Keratinocyte (primary cell): Measurements from ENCODE around the gene KCTD1. TPM values are rescaled to one million over a fixed set of nuclear protein-coding genes. Genes with fewer than 3 reads are reported as not detected.

Experiments used
- DNase-seq: peaks from one replicate; pipeline ENCODE4 v3.0.0-alpha.2; 2011; ENCODE audit warnings: low read depth, missing footprints, low spot score
- FAIRE-seq: peaks from 2 replicates; lab custom pipeline; 2011; peaks lifted over from hg19 to GRCh38; lab: Jason Lieb, UNC
- H2AFZ ChIP-seq: 2 replicates; pipeline ENCODE4 v1.6.0; 2012; ENCODE audit warnings: low read length, control low read depth, inconsistent platforms; ENCODE audit not compliant: control insufficient read depth
- H3K27ac ChIP-seq: 2 replicates; pipeline ENCODE4 v1.5.1; 2011; ENCODE audit warnings: low read length; ENCODE audit not compliant: control insufficient read depth, insufficient read depth
- H3K27me3 ChIP-seq: 3 replicates; pipeline ENCODE4 v1.6.0; 2011; ENCODE audit warnings: low read length; ENCODE audit not compliant: control insufficient read depth, insufficient read depth; ENCODE audit errors: extremely low read depth
- H3K36me3 ChIP-seq, 2 experiments: 2 replicates in 1 of 2; 3 replicates in 1 of 2; pipeline ENCODE4 v1.5.1; 2011; ENCODE audit warnings: low read length in 2 of 2, mild to moderate bottlenecking in 1 of 2; ENCODE audit not compliant: control insufficient read depth in 2 of 2, insufficient read depth in 2 of 2; ENCODE audit errors: extremely low read depth in 1 of 2
- H3K4me1 ChIP-seq: 3 replicates; pipeline ENCODE4 v1.5.1; 2011; ENCODE audit warnings: low read length; ENCODE audit not compliant: control insufficient read depth, insufficient read depth; ENCODE audit errors: extremely low read depth
- H3K4me2 ChIP-seq: 3 replicates; pipeline ENCODE4 v1.6.0; 2011; ENCODE audit warnings: low read depth, low read length; ENCODE audit not compliant: control insufficient read depth, insufficient read depth; ENCODE audit errors: extremely low read depth
- H3K4me3 ChIP-seq, 3 experiments: fragments of 200-600 bp in 1 of 3; sonication (generic) in 1 of 3; 2 replicates in 2 of 3; 3 replicates in 1 of 3; pipeline ENCODE4 v1.5.1; 2011 to 2016; ENCODE audit warnings: low read length in 3 of 3, mild to moderate bottlenecking in 3 of 3, control low read depth in 2 of 3, inconsistent platforms in 1 of 3, low read depth in 1 of 3, mixed read lengths in 1 of 3, mixed run types in 1 of 3, moderate library complexity in 1 of 3; ENCODE audit not compliant: control insufficient read depth in 2 of 3, insufficient read depth in 2 of 3; ENCODE audit errors: extremely low read depth in 1 of 3
- H3K79me2 ChIP-seq: 2 replicates; pipeline ENCODE4 v1.6.0; 2012; ENCODE audit warnings: low read length; ENCODE audit not compliant: control insufficient read depth, insufficient read depth
- H3K9ac ChIP-seq: 3 replicates; pipeline ENCODE4 v1.6.0; 2011; ENCODE audit warnings: low read length; ENCODE audit not compliant: control insufficient read depth, insufficient read depth; ENCODE audit errors: extremely low read depth
- H3K9me1 ChIP-seq: 3 replicates; pipeline ENCODE4 v1.6.0; 2011; ENCODE audit warnings: low read length; ENCODE audit not compliant: control insufficient read depth, insufficient read depth; ENCODE audit errors: extremely low read depth
- H3K9me3 ChIP-seq: 2 replicates; pipeline ENCODE4 v1.5.1; 2012; ENCODE audit warnings: low read depth, low read length; ENCODE audit not compliant: control insufficient read depth
- H4K20me1 ChIP-seq: 3 replicates; pipeline ENCODE4 v1.6.0; 2011; ENCODE audit warnings: low read length; ENCODE audit not compliant: control insufficient read depth, insufficient read depth; ENCODE audit errors: extremely low read depth
- CTCF ChIP-seq, 3 experiments: IDR thresholded peaks in 1 of 3; conservative IDR thresholded peaks in 1 of 3; optimal IDR thresholded peaks in 1 of 3; 2 replicates in 2 of 3; 3 replicates in 1 of 3; pipeline versions ENCODE3 to v1.5.1; 2011; ENCODE audit warnings: low read length in 3 of 3, mild to moderate bottlenecking in 3 of 3, moderate library complexity in 2 of 3, control low read depth in 1 of 3, inconsistent platforms in 1 of 3; ENCODE audit not compliant: insufficient read depth in 2 of 3; ENCODE audit errors: extremely low read depth in 1 of 3
- EZH2 ChIP-seq: IDR thresholded peaks from one replicate; pipeline ENCODE4 v1.6.1; 2012; ENCODE audit warnings: inconsistent platforms, mild to moderate bottlenecking, low read length, moderate library complexity
- dilution Hi-C: fragments of 300-500 bp; cut with MboI; formaldehyde crosslinking; loops from one replicate; pipeline ENCODE4 v1.7.0; 2020; ENCODE audit warnings: low sequenced_read_pairs; ENCODE audit not compliant: extremely low pct_ligation_motif_present
- polyA plus RNA-seq, 5 experiments: library from polyadenylated mRNA; depleted of rRNA in 3 of 5; stranded (reverse) in 3 of 5; stranded (forward) in 1 of 5; unstranded in 1 of 5; fragments of >200 nt; gene quantifications; 1 replicate in 1 of 5; 2 replicates in 3 of 5; 3 replicates in 1 of 5; pipeline versions ENCODE4 v1.2.1 to v1.2.3, GENCODE V29; 2011 to 2012; ENCODE audit warnings: missing spikeins in 2 of 5, low read depth in 1 of 5, low replicate concordance in 1 of 5
- small RNA-seq, 3 experiments: library from RNA; depleted of rRNA; stranded (forward); fragments of <200 nt; gene quantifications; one replicate each; pipeline ENCODE3, GENCODE V24; 2012; ENCODE audit warnings: low read depth in 3 of 3, low replicate concordance in 1 of 3; ENCODE audit not compliant: insufficient read length in 3 of 3

KCTD1 gene
- polyA plus RNA-seq, 1 donor (not counting 4 experiments of a cell fraction or from before 2014, with no cell fraction given): 32.1 TPM

GRCh38 chr18:26406324-26406723 lies 142.0 kb downstream of the KCTD1 start:
- Histone ChIP-seq H3K4me1 (peaks cover 14% of the 10 kb centered on the region), H3K36me3 (no peaks in the 10 kb centered on the region), H2AFZ (no peak overlapping the region), H3K79me2 (no peaks in the 10 kb centered on the region), H3K9me1 (no peaks in the 10 kb centered on the region), H3K4me2 (no peak overlapping the region), H3K9me3 (no peaks in the 10 kb centered on the region), H3K4me3 (no peak overlapping the region), H3K9ac (no peak overlapping the region), H4K20me1 (no peaks in the 10 kb centered on the region), H3K27ac (no peak overlapping the region), H3K27me3 (no peaks in the 10 kb centered on the region)
- dilution Hi-C loops: no loop called here
- TF ChIP-seq EZH2: no peak
- TF ChIP-seq CTCF (optimal IDR thresholded peaks at IDR 0.05 in 1 of 3, IDR thresholded peaks at IDR 0.05 in 1 of 3, conservative IDR thresholded peaks at IDR 0.05 in 1 of 3; ENCODE audit: extremely low read depth in 1 of 3, insufficient read depth in 2 of 3, low read length in 3 of 3): no peak
- FAIRE-seq (no peak), DNase-seq (no peak)

- dilution Hi-C loops: no loop called here
- H4K20me1 ChIP-seq: no peaks in the 10 kb centered on the region
- H3K4me1 ChIP-seq: peaks cover 14% of the 10 kb centered on the region
- H3K9me3 ChIP-seq: no peaks in the 10 kb centered on the region
- TF ChIP-seq CTCF (optimal IDR thresholded peaks at IDR 0.05 in 1 of 3, IDR thresholded peaks at IDR 0.05 in 1 of 3, conservative IDR thresholded peaks at IDR 0.05 in 1 of 3; ENCODE audit: extremely low read depth in 1 of 3, insufficient read depth in 2 of 3, low read length in 3 of 3) (peak; percentile 31 to 78 (median 54)), EZH2 (no peak)
- no peaks in the 10 kb centered on the region for H3K79me2 ChIP-seq
- H2AFZ ChIP-seq: no peak overlapping the region
- H3K36me3 ChIP-seq: no peaks in the 10 kb centered on the region
- H3K27ac ChIP-seq: no peak overlapping the region
- H3K4me3 ChIP-seq: no peak overlapping the region
- no peak overlapping the region for H3K4me2 ChIP-seq
- no peaks in the 10 kb centered on the region for H3K27me3 ChIP-seq
- no peaks in the 10 kb centered on the region for H3K9me1 ChIP-seq
- peak; percentile 68 for FAIRE-seq
- DNase-seq: no peak
- no peak overlapping the region for H3K9ac ChIP-seq
These were observed 143.1 kb downstream of the KCTD1 start for GRCh38 chr18:26405190-26405801.

Small RNAs within 50 kb of the gene (small RNA-seq; reads per million reads assigned to genes)
- gene MIR8057: 0 reads per million in 3 experiments
